Suppressor macrophage treated with lipopolysaccharide for 4 hours (primary cell): ENCODE results near the gene DUSP10.
A peak's percentile ranks its signal among the peaks of the same experiment; 100 is the strongest.

Experiments used
- DNase-seq: peaks from one replicate; pipeline ENCODE4 v3.0.0-alpha.2; 2020

Gene DUSP10

DNA sequence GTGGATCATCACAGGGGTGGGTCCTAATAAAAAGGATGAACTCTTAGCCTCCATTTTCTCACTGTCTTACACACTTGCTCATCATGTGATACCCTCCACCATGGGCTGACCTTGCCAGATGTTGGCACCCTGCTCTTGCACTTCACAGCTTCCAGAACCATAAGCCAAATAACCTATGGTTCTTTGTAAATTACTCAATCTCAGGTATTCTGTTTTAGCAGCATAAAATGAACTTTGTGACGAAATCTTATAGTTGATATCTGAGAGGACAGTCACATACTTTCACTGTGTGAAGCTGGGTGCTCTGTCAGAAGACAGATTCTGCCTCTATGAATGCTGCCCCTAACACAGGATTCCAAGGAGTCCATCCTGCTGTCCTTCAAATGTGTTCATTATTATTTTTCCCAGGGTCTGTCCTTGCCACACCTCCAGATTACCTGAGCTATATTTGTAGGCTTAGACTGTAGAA is 13.8 kb downstream of the DUSP10 start:
- DNase-seq = no peak

DNA sequence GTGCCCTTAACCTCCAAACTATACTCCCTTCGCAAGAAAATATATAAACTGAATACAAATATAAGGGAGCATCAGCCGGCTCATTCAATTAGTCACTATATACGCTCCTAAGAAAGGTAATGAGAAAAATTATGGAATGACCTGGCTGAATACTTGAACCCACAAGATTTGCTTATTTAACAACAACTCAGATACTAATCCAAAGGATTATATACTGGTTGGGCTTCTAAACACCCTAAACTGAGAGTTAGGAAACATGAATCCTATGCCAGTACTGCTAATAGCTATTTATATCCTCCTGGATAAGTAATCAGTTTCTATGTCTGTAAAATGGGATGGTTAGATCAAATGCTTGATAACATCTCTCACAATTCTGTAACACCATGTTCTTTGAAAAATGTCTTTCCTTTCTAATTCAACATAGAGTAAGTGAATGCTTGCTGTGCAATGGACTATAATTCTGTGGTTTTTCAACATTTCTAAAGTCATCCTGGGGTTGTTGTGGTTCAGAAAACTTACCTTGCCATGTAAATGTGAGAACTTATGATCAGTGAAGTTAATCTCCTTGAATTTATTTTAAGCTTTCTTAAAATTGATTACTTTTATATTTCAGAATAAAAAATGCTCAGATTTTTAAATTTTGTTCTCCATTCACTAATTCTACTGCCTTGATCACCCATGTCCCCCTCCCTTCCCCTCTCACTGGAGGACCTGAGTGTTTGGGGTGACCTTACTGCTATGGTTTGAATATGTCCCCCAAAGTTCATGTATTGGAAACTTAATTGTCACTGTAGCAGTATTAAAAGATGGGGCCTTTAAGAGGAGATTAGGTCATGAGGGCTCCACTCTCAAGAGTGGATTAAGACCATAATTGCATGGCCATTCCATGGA is 14.5 kb downstream of the DUSP10 start:
- DNase-seq = no peak

- DNase-seq = peak; percentile 80
Observed at GRCh38 chr1:221725735-221726672, 15.9 kb downstream of the DUSP10 start.

GRCh38 chr1:221724931-221725605 is 16.8 kb downstream of the DUSP10 start:
- peak; percentile 90 for DNase-seq

DNA sequence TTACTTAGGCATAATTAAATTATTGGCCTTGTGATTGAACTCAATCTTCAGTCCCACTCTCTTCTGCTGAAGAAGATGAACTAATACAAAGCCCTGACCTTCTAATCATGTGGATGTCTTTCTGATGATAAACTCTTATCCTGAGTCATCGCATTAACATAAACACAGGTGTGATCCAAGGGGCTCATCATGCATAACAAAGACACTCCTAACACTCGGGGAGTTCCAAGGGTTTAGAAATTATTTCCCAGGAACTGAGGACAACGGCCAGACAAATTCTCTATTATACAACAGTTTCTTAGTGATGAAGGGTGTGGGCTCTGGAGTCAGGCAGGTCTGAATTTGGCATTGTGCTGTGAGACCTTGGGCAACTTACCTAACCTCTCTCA is 18.0 kb downstream of the DUSP10 start:
- no peak for DNase-seq

DNA sequence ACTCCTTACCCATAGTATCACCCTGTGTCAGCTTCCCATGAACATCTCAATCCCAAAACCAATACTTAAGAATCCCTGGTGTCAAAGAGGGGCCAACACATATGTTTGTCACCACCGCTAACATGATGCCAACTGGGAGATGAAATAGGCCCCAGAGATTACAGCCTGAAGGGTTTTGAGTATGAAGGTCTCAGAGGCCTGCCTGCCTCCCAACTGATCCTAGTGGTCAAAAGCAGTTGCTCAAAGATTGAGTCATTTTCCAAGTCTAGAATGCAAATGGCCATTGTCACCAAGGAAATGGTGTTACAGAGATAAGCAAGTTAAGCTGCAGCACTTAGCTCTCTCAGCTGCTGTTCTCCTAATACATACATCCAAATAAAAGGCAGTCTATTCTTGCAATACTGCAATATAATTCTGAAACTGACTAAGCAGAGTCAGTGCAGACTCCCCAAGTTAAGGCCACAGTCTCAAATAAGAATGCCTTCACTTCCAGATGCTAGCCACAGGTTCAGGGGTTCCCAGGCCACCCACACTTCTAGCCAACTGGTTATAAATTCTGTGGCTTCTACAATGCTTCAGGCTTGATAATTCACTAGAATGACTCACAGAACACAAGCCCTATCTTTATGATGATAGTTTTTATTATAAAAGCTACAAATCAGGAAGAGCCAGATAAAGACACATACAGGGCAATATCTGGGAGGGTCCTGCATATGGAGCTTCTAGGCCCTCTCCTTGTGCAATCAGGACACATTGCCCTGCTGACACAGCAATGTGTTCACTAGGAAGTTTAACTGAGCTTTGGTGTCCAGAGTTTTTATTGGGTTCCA is 18.7 kb downstream of the DUSP10 start:
- no peak for DNase-seq

- no peak for DNase-seq
Observed at GRCh38 chr1:221722254-221723017, 19.5 kb downstream of the DUSP10 start.

DNA sequence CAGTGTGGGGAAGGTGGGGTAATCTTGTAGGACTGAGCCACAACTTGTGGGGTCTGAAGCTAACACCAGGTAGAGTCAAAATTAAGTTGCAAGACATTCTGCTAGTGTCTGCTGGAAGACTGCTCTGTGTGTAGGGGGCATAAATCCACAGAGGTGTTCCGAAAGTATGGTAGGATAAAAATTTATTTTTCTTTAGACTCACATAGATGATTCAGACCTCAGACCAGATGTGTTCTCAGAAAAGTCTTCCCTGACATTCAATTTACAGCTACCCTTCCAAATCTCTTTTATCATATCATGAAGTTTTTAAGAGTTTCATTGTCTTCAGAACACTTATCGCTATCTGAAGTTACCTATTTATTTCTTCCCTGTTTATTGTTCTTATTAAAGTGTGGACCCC is 21.3 kb downstream of the DUSP10 start:
- no peak for DNase-seq

- no peak for DNase-seq
Observed at GRCh38 chr1:221719987-221720386, 21.9 kb downstream of the DUSP10 start.

DNA sequence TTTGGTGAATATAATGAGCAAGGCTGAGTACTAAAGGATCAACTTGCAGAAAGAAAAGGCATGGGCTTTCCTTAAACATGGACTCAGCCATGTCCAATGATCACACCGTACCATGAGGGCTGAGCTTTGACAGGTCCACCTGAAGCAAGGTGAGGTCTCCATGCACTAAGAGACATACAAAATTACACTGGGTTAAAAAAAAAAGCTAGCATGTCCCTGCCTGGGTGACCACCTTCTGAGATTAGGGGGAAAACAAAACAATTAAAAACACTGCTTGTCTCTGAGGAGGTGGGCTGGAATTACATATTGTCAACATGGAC is 22.7 kb downstream of the DUSP10 start:
- DNase-seq = no peak

- DNase-seq = no peak
Observed at GRCh38 chr1:221718381-221719277, 23.3 kb downstream of the DUSP10 start.

GRCh38 chr1:221717485-221717853 is 24.4 kb downstream of the DUSP10 start:
- DNase-seq = no peak

DNA sequence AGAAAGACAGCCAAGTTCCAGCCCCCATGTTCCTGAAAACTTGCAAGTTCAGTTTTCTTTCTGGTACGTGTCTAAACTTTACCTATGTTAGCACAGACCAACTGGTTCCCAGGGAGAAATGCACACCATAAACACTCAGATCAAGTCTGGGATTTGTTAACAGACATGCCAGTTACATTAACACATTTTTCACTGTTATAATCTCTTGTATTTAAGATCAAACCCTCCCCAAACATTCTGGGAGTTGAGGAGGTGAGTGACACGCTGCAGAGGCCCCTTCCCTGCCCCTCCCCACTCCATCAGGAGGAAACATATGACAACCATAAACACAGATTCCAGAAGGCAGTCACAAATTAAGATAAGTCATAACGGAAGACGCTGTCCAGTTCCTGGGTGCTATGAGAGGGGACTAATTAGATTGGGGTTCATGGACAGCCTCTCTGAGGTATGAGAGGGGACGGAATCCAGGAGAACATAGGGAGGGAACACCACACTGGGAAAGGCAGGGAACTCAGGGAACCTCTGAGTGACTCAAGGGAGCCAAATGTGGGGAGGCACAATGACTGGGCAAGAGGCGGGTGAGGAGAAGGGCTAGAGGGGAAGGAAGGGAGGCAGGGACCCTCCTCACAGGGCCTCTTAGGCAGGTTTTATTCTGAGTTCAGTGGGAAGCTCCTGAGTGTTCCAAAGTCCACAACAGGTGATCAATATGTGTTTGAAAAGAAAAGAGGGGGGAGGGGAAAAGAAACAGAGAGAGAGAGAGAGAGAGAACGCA is 25.0 kb downstream of the DUSP10 start:
- no peak for DNase-seq

- DNase-seq = no peak
Observed at GRCh38 chr1:221715321-221716169, 26.3 kb downstream of the DUSP10 start.

DNA sequence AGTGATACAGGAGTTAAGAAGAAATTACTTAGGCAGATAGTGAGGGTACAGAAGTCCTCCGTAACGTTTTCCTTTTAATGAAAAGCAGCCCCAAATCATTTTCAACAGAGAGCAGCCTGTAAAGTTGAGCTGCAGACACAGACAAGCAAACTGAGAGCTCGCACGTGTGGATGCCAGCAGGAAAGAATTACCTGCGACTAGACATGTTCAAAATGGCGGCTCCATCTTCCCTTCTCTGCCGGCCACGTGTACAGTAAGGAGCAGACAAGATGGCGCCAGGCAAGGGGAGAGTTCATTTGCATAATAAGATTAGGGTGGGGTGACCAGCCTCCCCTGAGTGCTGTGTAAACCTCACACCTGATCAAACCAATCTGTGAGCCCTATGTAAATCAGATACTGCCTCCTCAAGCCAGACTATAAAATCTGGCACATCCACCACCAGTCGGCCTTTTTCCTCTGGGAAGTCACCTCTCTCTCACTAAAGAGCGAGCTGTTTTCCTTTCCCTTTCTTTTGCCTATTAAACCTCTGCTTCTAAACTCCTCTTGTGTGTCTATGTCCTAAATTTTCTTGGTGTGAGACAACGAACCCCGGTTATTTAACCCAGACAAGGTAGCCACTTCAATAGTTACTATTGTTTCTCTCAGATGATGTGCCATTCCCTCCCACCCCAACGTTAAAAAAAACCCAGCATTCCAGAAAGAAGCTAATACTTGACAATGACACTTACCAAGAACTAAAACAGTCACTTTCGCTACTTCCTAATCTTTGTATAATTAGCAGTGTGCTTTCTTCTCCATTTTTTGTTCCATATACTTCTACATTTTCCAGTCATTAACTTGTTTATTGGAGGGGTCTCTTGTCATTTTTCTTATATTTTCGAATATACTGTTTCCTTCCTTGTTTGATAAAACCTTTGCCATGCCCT is 27.4 kb downstream of the DUSP10 start:
- no peak for DNase-seq

GRCh38 chr1:221712776-221713431 is 29.0 kb downstream of the DUSP10 start:
- DNase-seq = no peak

DNA sequence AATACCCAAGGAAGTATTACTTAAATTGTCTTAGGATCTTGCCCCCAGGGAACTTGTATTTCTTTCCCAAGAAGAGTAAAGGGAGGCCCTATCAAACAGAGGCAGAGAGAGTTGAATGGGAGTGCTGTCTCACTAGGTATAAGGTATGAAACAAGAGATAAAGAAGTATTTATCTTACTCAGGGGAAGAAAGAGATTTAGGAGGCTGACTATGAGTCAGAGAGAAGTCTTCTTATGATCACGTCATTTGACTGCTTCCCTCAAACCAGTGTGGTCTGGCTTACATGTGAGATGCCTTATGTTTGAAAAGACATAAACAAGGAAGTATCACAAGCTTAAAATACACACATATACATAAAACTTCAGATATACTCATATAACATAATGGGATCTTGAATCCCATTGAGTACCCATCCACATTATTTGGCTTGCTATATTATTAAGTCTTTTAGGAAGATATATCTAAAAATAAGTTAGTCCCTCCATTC is 29.6 kb downstream of the DUSP10 start:
- DNase-seq = peak; percentile 86
